Neural cell (in vitro differentiated cells): ENCODE results near the gene SHROOM2. TPM values are rescaled to one million over a fixed set of nuclear protein-coding genes. Genes with fewer than 3 reads are reported as not detected.

ENCODE experiments used
- H2AFZ ChIP-seq: fragments of 200-600, 300-800 bp; sonication (generic), shearing (Covaris generic); 2 replicates; pipeline ENCODE4 v1.6.0; 2014; ENCODE audit warnings: low read depth, mild to moderate bottlenecking, antibody characterized with exemption, low read length, moderate library complexity
- H3F3A ChIP-seq: fragments of 200-600 bp; shearing (Covaris generic); 2 replicates; pipeline ENCODE4 v1.6.1; 2016; ENCODE audit warnings: mild to moderate bottlenecking, moderate library complexity, mixed read lengths, antibody characterized with exemption, low read length; ENCODE audit not compliant: insufficient read depth, poor library complexity, severe bottlenecking
- H3K27ac ChIP-seq: fragments of 200-600, 300-800 bp; sonication (generic), shearing (Covaris generic); 2 replicates; pipeline ENCODE4 v1.5.1; 2014; ENCODE audit warnings: mild to moderate bottlenecking, low read length, moderate library complexity
- H3K27me3 ChIP-seq: fragments of 300-800, 200-600 bp; sonication (generic), shearing (Covaris generic); 2 replicates; pipeline ENCODE4 v1.6.0; 2014; ENCODE audit warnings: mild to moderate bottlenecking, low read depth, low read length, moderate library complexity; ENCODE audit not compliant: insufficient read depth
- H3K36me3 ChIP-seq: fragments of 300-800, 200-600 bp; sonication (generic), shearing (Covaris generic); 2 replicates; pipeline ENCODE4 v1.5.1; 2014; ENCODE audit warnings: mild to moderate bottlenecking, antibody characterized with exemption, low read length, moderate library complexity; ENCODE audit not compliant: insufficient read depth
- H3K4me2 ChIP-seq: fragments of 300-800, 200-600 bp; sonication (generic), shearing (Covaris generic); 2 replicates; pipeline ENCODE4 v1.6.0; 2014; ENCODE audit warnings: mild to moderate bottlenecking, low read length
- H3K4me3 ChIP-seq: fragments of 300-800, 200-600 bp; sonication (generic), shearing (Covaris generic); 2 replicates; pipeline ENCODE4 v1.5.1; 2014; ENCODE audit warnings: mild to moderate bottlenecking, low read length, moderate library complexity
- H3K79me2 ChIP-seq: fragments of 200-600 bp; shearing (Covaris generic); replicated peaks from 2 replicates; pipeline ENCODE4 v1.6.0; 2014; ENCODE audit warnings: mild to moderate bottlenecking, low read length, moderate library complexity; ENCODE audit not compliant: insufficient read depth
- H3K9ac ChIP-seq: fragments of 300-800, 200-600 bp; sonication (generic), shearing (Covaris generic); 2 replicates; pipeline ENCODE4 v1.6.1; 2016; ENCODE audit warnings: mild to moderate bottlenecking, low read length, mixed read lengths
- H3K9me2 ChIP-seq: fragments of 200-600 bp; shearing (Covaris generic); 2 replicates; pipeline ENCODE4 v1.6.1; 2016; ENCODE audit warnings: mild to moderate bottlenecking, low read length, mixed read lengths; ENCODE audit not compliant: insufficient read depth
- H3K9me3 ChIP-seq: fragments of 200-600, 300-800 bp; sonication (generic), shearing (Covaris generic); 2 replicates; pipeline ENCODE4 v1.6.1; 2016; ENCODE audit warnings: mild to moderate bottlenecking, mixed run types, low read length, moderate library complexity, mixed read lengths
- H4K20me1 ChIP-seq: fragments of 200-600 bp; shearing (Covaris generic); 2 replicates; pipeline ENCODE4 v1.6.1; 2016; ENCODE audit warnings: mild to moderate bottlenecking, mixed run types; ENCODE audit not compliant: insufficient read depth
- EP300 ChIP-seq: fragments of 450-650 bp; conservative IDR thresholded peaks from 2 replicates; pipeline ENCODE4 v1.6.1; 2014; ENCODE audit warnings: antibody characterized with exemption, mild to moderate bottlenecking, moderate library complexity; ENCODE audit not compliant: poor library complexity, severe bottlenecking
- EZH2 ChIP-seq: fragments of 200-600, 300-800 bp; shearing (Covaris generic), sonication (generic); IDR thresholded peaks from 2 replicates; pipeline ENCODE4 v1.6.1; 2014; ENCODE audit warnings: antibody characterized with exemption, low read length, borderline replicate concordance, mild to moderate bottlenecking; ENCODE audit not compliant: insufficient read depth, poor library complexity, severe bottlenecking
- MXI1 ChIP-seq: fragments of 450-650 bp; conservative IDR thresholded peaks from 2 replicates; pipeline ENCODE4 v1.6.1; 2014; ENCODE audit warnings: antibody characterized with exemption, mild to moderate bottlenecking; ENCODE audit not compliant: poor library complexity, severe bottlenecking
- POLR2AphosphoS5 ChIP-seq: IDR thresholded peaks from 2 replicates; pipeline ENCODE4 v1.6.1; 2012
- RAD21 ChIP-seq: fragments of 450-650 bp; conservative IDR thresholded peaks from 2 replicates; pipeline ENCODE4 v1.6.1; 2014; ENCODE audit warnings: antibody characterized with exemption, mild to moderate bottlenecking, moderate library complexity
- SMC3 ChIP-seq: fragments of 450-650 bp; conservative IDR thresholded peaks from 2 replicates; pipeline ENCODE4 v1.6.1; 2014; ENCODE audit warnings: antibody characterized with exemption, mild to moderate bottlenecking, moderate library complexity; ENCODE audit not compliant: poor library complexity
- TAF1 ChIP-seq: IDR thresholded peaks from 2 replicates; pipeline ENCODE4 v1.6.1; 2012; ENCODE audit warnings: low read depth
- polyA plus RNA-seq: library from polyadenylated mRNA; depleted of rRNA; stranded (reverse); fragments of >200 nt; gene quantifications from 2 replicates; pipeline ENCODE4 v1.2.3, GENCODE V29; 2014
- TF ChIP-seq, protein P1 (sequence below): fragments of 450-650 bp; IDR thresholded peaks from 2 replicates; pipeline ENCODE4 v1.5.1; 2014; ENCODE audit warnings: antibody characterized with exemption, mild to moderate bottlenecking, moderate library complexity; ENCODE audit not compliant: poor library complexity, severe bottlenecking
- TF ChIP-seq, protein P2 (sequence below): IDR thresholded peaks from 2 replicates; pipeline ENCODE4 v1.6.1; 2012; ENCODE audit warnings: borderline replicate concordance

Gene SHROOM2
- polyA plus RNA-seq, 1 donor from 2014 or later, result 9.2 TPM

DNA sequence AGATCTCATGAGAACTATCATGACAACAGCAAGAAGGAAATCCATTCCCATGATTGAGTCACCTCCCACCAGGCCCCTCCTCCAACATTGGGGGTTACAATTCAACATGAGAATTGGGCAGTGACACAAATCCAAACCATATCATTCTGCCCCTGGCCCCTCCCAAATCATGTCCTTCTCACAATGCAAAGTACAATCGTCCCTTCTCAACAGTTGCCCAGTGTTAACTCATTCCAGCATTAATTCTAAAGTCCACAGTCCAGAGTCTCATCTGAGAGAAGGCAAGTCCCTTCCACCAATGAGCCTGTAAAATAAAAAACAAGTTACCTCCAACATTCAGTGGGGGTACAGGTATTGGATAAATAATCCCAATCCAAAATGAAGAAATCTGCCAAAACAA is 166.1 kb downstream of the SHROOM2 start:
- no peaks in the 10 kb centered on the region for H3F3A ChIP-seq
- H3K79me2 ChIP-seq, result no peaks in the 10 kb centered on the region
- H3K9ac ChIP-seq, result no peak overlapping the region
- TF ChIP-seq, protein P1, sequence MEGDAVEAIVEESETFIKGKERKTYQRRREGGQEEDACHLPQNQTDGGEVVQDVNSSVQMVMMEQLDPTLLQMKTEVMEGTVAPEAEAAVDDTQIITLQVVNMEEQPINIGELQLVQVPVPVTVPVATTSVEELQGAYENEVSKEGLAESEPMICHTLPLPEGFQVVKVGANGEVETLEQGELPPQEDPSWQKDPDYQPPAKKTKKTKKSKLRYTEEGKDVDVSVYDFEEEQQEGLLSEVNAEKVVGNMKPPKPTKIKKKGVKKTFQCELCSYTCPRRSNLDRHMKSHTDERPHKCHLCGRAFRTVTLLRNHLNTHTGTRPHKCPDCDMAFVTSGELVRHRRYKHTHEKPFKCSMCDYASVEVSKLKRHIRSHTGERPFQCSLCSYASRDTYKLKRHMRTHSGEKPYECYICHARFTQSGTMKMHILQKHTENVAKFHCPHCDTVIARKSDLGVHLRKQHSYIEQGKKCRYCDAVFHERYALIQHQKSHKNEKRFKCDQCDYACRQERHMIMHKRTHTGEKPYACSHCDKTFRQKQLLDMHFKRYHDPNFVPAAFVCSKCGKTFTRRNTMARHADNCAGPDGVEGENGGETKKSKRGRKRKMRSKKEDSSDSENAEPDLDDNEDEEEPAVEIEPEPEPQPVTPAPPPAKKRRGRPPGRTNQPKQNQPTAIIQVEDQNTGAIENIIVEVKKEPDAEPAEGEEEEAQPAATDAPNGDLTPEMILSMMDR, result no peak
- TF ChIP-seq EP300 (no peak), MXI1 (no peak), SMC3 (no peak), TAF1 (no peak), POLR2AphosphoS5 (no peak), RAD21 (no peak), EZH2 (no peak)
- TF ChIP-seq, protein P2, sequence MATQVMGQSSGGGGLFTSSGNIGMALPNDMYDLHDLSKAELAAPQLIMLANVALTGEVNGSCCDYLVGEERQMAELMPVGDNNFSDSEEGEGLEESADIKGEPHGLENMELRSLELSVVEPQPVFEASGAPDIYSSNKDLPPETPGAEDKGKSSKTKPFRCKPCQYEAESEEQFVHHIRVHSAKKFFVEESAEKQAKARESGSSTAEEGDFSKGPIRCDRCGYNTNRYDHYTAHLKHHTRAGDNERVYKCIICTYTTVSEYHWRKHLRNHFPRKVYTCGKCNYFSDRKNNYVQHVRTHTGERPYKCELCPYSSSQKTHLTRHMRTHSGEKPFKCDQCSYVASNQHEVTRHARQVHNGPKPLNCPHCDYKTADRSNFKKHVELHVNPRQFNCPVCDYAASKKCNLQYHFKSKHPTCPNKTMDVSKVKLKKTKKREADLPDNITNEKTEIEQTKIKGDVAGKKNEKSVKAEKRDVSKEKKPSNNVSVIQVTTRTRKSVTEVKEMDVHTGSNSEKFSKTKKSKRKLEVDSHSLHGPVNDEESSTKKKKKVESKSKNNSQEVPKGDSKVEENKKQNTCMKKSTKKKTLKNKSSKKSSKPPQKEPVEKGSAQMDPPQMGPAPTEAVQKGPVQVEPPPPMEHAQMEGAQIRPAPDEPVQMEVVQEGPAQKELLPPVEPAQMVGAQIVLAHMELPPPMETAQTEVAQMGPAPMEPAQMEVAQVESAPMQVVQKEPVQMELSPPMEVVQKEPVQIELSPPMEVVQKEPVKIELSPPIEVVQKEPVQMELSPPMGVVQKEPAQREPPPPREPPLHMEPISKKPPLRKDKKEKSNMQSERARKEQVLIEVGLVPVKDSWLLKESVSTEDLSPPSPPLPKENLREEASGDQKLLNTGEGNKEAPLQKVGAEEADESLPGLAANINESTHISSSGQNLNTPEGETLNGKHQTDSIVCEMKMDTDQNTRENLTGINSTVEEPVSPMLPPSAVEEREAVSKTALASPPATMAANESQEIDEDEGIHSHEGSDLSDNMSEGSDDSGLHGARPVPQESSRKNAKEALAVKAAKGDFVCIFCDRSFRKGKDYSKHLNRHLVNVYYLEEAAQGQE, result no peak
- H3K27ac ChIP-seq, result no peak overlapping the region
- no peaks in the 10 kb centered on the region for H3K9me3 ChIP-seq
- no peaks in the 10 kb centered on the region for H4K20me1 ChIP-seq
- H3K27me3 ChIP-seq, result no peaks in the 10 kb centered on the region
- no peak overlapping the region for H3K4me3 ChIP-seq
- H3K9me2 ChIP-seq, result no peaks in the 10 kb centered on the region
- no peak overlapping the region for H2AFZ ChIP-seq
- no peaks in the 10 kb centered on the region for H3K36me3 ChIP-seq
- H3K4me2 ChIP-seq, result no peak overlapping the region

DNA sequence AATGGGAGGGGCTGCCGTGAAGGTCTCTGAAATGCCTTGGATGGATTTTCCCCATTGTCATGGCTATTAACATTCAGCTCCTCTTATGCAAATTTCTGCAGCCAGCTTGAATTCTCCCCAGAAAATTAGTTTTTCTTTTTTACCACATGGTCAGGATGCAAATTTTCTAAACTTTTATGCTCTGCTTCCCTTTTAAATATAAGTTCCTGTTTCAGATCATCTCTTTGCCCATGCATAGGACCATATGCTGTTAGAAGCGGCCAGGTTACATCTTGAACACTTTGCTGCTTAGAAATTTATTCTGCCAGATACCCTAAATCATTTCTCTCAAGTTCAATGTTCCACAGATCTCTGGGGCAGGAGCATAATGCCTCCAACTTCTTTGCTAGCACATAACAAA is 167.2 kb downstream of the SHROOM2 start:
- no peak for TF ChIP-seq TAF1
- no peak for TF ChIP-seq RAD21
- TF ChIP-seq POLR2AphosphoS5, result no peak
- TF ChIP-seq, protein P1, result no peak
- no peak for TF ChIP-seq SMC3
- no peak for TF ChIP-seq MXI1
- no peak for TF ChIP-seq EP300
- TF ChIP-seq, protein P2, result no peak
- Histone ChIP-seq H3K9me2 (no peaks in the 10 kb centered on the region), H3K4me3 (no peak overlapping the region), H3K79me2 (no peaks in the 10 kb centered on the region), H3K27me3 (no peaks in the 10 kb centered on the region), H4K20me1 (no peaks in the 10 kb centered on the region), H3K4me2 (no peak overlapping the region), H3K36me3 (no peaks in the 10 kb centered on the region), H3K9ac (no peak overlapping the region), H2AFZ (no peak overlapping the region), H3F3A (no peaks in the 10 kb centered on the region), H3K9me3 (no peaks in the 10 kb centered on the region), H3K27ac (no peak overlapping the region)
